Measurements from ENCODE around the gene GABRG1. TPM values are rescaled to one million over a fixed set of nuclear protein-coding genes. Genes with fewer than 3 reads are reported as not detected.

The GABRG1 gene
- total RNA-seq: 90.7 TPM

GRCh38 chr4:46123913-46124755, at the start of gene GABRG1:
GABRG1 (minus strand) TSS chr4:46124054; CDS start chr4:46123913, 141 bp downstream.

